Endothelial cell (in vitro differentiated cells): ENCODE measurements around the gene L3HYPDH. TPM values are rescaled to one million over a fixed set of nuclear protein-coding genes. Genes with fewer than 3 reads are reported as not detected.

ENCODE experiments used
- DNase-seq: peaks from one replicate; pipeline ENCODE4 v3.0.0; 2021; ENCODE audit warnings: low spot score
- H3K27ac Mint-ChIP-seq: one replicate; pipeline ENCODE4 v1.8.0; 2021; ENCODE audit warnings: mixed read lengths, inconsistent platforms; ENCODE audit not compliant: unreplicated experiment
- H3K27me3 Mint-ChIP-seq: one replicate; pipeline ENCODE4 v1.8.0; 2021; ENCODE audit warnings: mild to moderate bottlenecking, moderate library complexity, mixed read lengths, inconsistent platforms; ENCODE audit not compliant: unreplicated experiment
- H3K36me3 Mint-ChIP-seq: one replicate; pipeline ENCODE4 v1.8.0; 2021; ENCODE audit warnings: mild to moderate bottlenecking, low read depth, mixed read lengths, inconsistent platforms; ENCODE audit not compliant: unreplicated experiment
- H3K4me1 Mint-ChIP-seq: one replicate; pipeline ENCODE4 v1.8.0; 2021; ENCODE audit warnings: mild to moderate bottlenecking, mixed read lengths, inconsistent platforms; ENCODE audit not compliant: unreplicated experiment
- H3K4me3 Mint-ChIP-seq: one replicate; pipeline ENCODE4 v1.8.0; 2021; ENCODE audit warnings: mild to moderate bottlenecking, mixed read lengths, inconsistent platforms; ENCODE audit not compliant: unreplicated experiment
- H3K9me3 Mint-ChIP-seq: one replicate; pipeline ENCODE4 v1.8.0; 2021; ENCODE audit warnings: mixed read lengths, inconsistent platforms; ENCODE audit not compliant: unreplicated experiment
- CTCF ChIP-seq: fragments of 200-600 bp; sonication (generic); IDR thresholded peaks from one replicate; pipeline ENCODE4 v1.5.0; 2021; ENCODE audit warnings: antibody characterized with exemption; ENCODE audit not compliant: unreplicated experiment
- total RNA-seq: library from RNA; stranded (reverse); fragmentation: NEBNext Ultra II Directional; extraction: Animal tissue kit (Norgen Biotek cat#: 25700); gene quantifications from one replicate; pipeline ENCODE4 v1.2.1, GENCODE V29; 2021; ENCODE audit not compliant: unreplicated experiment

Gene L3HYPDH
- total RNA-seq, 1 donor from 2014 or later, result 11.4 TPM

GRCh38 chr14:59480166-59480565 is 4.0 kb downstream of the L3HYPDH start:
- H3K4me3 Mint-ChIP-seq, result no peak overlapping the region
- no peak overlapping the region for H3K27ac Mint-ChIP-seq
- peaks cover 6% of the 10 kb centered on the region for H3K27me3 Mint-ChIP-seq
- no peaks in the 10 kb centered on the region for H3K36me3 Mint-ChIP-seq
- DNase-seq, result no peak
- no peak for TF ChIP-seq CTCF
- no peaks in the 10 kb centered on the region for H3K9me3 Mint-ChIP-seq
- H3K4me1 Mint-ChIP-seq, result peaks cover 23% of the 10 kb centered on the region

GRCh38 chr14:59478540-59478939 is 5.7 kb downstream of the L3HYPDH start:
- Mint-ChIP-seq H3K36me3 (no peaks in the 10 kb centered on the region), H3K4me3 (no peak overlapping the region), H3K4me1 (peaks cover 22% of the 10 kb centered on the region), H3K9me3 (no peaks in the 10 kb centered on the region), H3K27me3 (peaks cover 6% of the 10 kb centered on the region), H3K27ac (no peak overlapping the region)
- DNase-seq, result no peak
- TF ChIP-seq CTCF, result no peak

- peaks cover 3% of the 10 kb centered on the region for H3K4me1 Mint-ChIP-seq
- no peak for TF ChIP-seq CTCF
- H3K9me3 Mint-ChIP-seq, result no peaks in the 10 kb centered on the region
- H3K36me3 Mint-ChIP-seq, result no peaks in the 10 kb centered on the region
- H3K27me3 Mint-ChIP-seq, result no peaks in the 10 kb centered on the region
- no peak overlapping the region for H3K27ac Mint-ChIP-seq
- DNase-seq, result no peak
- H3K4me3 Mint-ChIP-seq, result no peak overlapping the region
Observed at GRCh38 chr14:59475709-59476108, 8.5 kb downstream of the L3HYPDH start.

- Mint-ChIP-seq H3K36me3 (no peaks in the 10 kb centered on the region), H3K27me3 (no peaks in the 10 kb centered on the region), H3K9me3 (no peaks in the 10 kb centered on the region), H3K4me3 (no peak overlapping the region), H3K27ac (no peak overlapping the region), H3K4me1 (no peaks in the 10 kb centered on the region)
- DNase-seq, result no peak
- no peak for TF ChIP-seq CTCF
Observed at GRCh38 chr14:59474172-59474571, 10.0 kb downstream of the L3HYPDH start.

GRCh38 chr14:59465316-59466135 is 18.7 kb downstream of the L3HYPDH start, which contains the start of gene GPR135:
Gene GPR135, minus strand, starts transcription at chr14:59465380. Its CDS starts 154 bp downstream, at chr14:59465226.
- Mint-ChIP-seq H3K27me3 (peaks cover 8% of the 10 kb centered on the region), H3K9me3 (no peaks in the 10 kb centered on the region), H3K4me1 (peaks cover 3% of the 10 kb centered on the region), H3K4me3 (peak within 1 kb of the TSS; percentile 87), H3K36me3 (no peaks in the 10 kb centered on the region), H3K27ac (peak within 1 kb of the TSS; percentile 49)
- peak; percentile 43 for DNase-seq
- TF ChIP-seq CTCF, result no peak
